Mesenteric fat pad (tissue), 1 donor: ENCODE data around the gene C4orf36. TPM values are rescaled to one million over a fixed set of nuclear protein-coding genes. Genes with fewer than 3 reads are reported as not detected.
"Not testable (repeated sequence)": the region's sequence is repeated elsewhere in the genome, so short reads cannot be mapped to it uniquely, and the experiment has no call there.

ENCODE experiments used
- DNase-seq: peaks from one replicate; pipeline ENCODE4 v3.0.0-alpha.2; 2020; ENCODE audit warnings: low spot score
- total RNA-seq: library from RNA; stranded (reverse); fragmentation: NEBNext Ultra II Directional; extraction: Animal tissue kit (Norgen Biotek cat#: 25700); gene quantifications from one replicate; pipeline ENCODE4 v1.2.1, GENCODE V29; 2021
- donor health status: DM: yes; HTN: yes; CAD: no.

The C4orf36 gene
- total RNA-seq, 1 donor from 2014 or later, result 1.2 TPM

GRCh38 chr4:86917212-86918039 is 25.2 kb upstream of the C4orf36 start:
- DNase-seq, result no peak

GRCh38 chr4:86916392-86916791 is 24.2 kb upstream of the C4orf36 start:
- DNase-seq, result no peak

GRCh38 chr4:86910820-86911684 is 18.8 kb upstream of the C4orf36 start:
- DNase-seq, result no peak

GRCh38 chr4:86910369-86910768 is 18.1 kb upstream of the C4orf36 start:
- no peak for DNase-seq

GRCh38 chr4:86909546-86910295 is 17.5 kb upstream of the C4orf36 start:
- no peak for DNase-seq

GRCh38 chr4:86908251-86908657 is 16.0 kb upstream of the C4orf36 start:
- no peak for DNase-seq

- no peak for DNase-seq
Observed at GRCh38 chr4:86901864-86902263, 9.6 kb upstream of the C4orf36 start.

GRCh38 chr4:86898562-86898961 is 6.3 kb upstream of the C4orf36 start:
- DNase-seq, result no peak

GRCh38 chr4:86896596-86896995 is 4.4 kb upstream of the C4orf36 start:
- DNase-seq, result no peak

- no peak for DNase-seq
Observed at GRCh38 chr4:86895692-86896488, 3.7 kb upstream of the C4orf36 start.

GRCh38 chr4:86894455-86894854 is 2.2 kb upstream of the C4orf36 start:
- no peak for DNase-seq

- DNase-seq, result no peak
Observed at GRCh38 chr4:86893136-86893535, 914 bp upstream of the C4orf36 start.

GRCh38 chr4:86892636-86892960 is 376 bp upstream of the C4orf36 start:
- DNase-seq, result no peak

GRCh38 chr4:86890790-86891189 is 1.4 kb downstream of the C4orf36 start:
- no peak for DNase-seq

GRCh38 chr4:86879641-86880040 is 12.6 kb downstream of the C4orf36 start:
- no peak for DNase-seq

- no peak for DNase-seq
Observed at GRCh38 chr4:86878640-86879039, 13.6 kb downstream of the C4orf36 start.

- no peak for DNase-seq
Observed at GRCh38 chr4:86876894-86877685, 15.1 kb downstream of the C4orf36 start.

- DNase-seq, result not testable (repeated sequence)
Observed at GRCh38 chr4:86875436-86875835, 16.8 kb downstream of the C4orf36 start.

GRCh38 chr4:86872135-86872534 is 20.1 kb downstream of the C4orf36 start:
- no peak for DNase-seq

- DNase-seq, result no peak
Observed at GRCh38 chr4:86870442-86871069, 21.7 kb downstream of the C4orf36 start.
